ENCODE measurements around the gene CDH26.

Gene CDH26

DNA sequence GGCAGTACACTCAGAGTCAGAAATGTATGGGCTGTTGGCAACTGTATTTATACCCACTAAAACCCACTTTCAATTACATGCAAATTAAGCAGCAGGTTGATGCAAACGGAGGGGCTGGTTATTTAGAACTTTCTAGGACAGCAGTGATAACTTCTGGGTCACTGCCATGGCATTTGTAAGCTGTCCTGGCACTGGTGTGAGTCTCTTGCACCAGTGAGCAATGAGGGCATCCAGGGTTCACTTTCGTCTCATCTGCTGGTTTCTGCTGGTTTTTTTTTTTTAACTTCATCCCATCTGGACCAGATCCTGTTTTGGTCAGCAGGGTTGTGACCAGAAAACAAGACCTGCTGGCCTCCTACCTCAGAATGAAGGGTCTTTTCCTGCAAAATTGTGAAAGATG is 49.2 kb downstream of the CDH26 start:
- DNase-seq, result no peak

DNA sequence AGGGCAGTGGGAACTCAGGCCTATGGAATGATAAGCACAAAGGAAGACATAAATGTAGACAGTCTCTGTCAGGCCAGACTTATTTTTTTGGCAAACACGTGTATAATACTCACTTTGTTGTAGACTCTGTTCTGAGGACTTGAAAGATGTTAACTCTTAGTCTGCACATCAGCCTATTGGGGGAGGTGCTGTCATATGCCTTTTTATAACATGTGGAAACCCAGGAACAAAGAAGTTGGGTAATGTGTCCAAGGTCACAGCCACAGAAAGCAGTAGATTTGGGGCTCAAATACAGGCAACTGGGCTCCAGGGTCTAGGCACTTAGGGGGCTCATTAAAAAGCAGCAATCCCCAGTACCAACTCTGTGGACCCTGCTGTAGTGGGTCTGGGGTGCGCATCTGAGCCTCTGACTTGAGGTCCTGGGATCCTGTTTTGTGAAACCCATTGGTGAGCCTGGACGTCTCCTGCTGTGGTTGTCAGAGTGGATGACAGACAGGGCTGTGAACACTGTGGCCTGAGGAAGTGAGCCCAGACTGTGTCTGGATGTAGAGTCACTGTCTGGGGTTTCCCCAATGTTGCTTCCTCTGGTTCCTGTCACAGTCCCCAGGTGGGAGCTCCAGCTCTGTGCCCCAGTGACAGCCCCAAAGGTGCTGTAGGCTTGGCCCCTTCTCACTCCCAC is 50.0 kb downstream of the CDH26 start:
- in situ Hi-C loops (cut with MboI; ENCODE audit: low pct_unique_long_range_greater_than_20kb, low sequenced_read_pairs), result no loop called here
- DNase-seq, result no peak

More for the DNA sequence above, 49.2 kb downstream of the CDH26 start:
- in situ Hi-C loops (cut with MboI; ENCODE audit: low pct_unique_long_range_greater_than_20kb, low sequenced_read_pairs), result no loop called here

GRCh38 chr20:60009318-60009717 is 51.1 kb downstream of the CDH26 start:
- no peak for DNase-seq
- in situ Hi-C loops (cut with MboI; ENCODE audit: low pct_unique_long_range_greater_than_20kb, low sequenced_read_pairs), result no loop called here

DNA sequence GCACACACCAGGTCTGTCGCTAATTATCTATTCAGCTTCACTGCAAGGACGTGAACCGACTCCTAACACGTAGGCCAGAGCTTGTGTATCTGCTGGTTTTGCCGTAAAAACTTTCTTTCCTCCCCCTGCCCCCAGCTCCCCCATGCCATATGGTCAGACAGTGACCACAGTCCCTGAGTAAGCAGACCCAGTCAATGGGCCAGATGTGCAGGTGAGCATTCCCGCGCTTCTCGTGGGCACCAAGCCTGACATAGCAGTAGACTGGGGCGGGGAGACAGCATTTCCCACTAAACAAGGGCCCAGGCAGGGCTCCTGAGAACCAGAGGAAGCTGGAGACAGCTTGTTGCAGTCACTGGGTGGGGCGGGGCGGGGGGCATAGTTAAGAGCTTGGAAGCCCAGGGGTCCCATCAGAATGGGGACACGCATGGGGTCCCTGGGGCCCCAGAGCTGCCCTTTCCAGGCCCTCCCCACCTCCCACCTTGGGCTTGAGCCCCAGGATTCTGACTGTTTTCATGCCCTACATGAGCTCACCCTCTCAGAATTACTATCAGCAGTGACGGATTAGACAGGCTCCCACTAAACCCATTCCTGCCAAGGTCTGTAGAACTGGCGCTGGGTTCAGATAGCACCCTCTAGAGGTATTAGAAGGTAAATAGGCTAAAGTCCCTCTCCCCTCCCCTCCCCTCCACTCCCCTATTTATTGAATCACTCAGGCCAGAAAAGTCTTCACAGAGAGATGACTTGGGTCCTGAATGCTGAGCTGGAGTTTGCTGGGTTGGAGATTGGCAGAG is 51.8 kb downstream of the CDH26 start:
- in situ Hi-C loops (cut with MboI; ENCODE audit: low pct_unique_long_range_greater_than_20kb, low sequenced_read_pairs), result no loop called here
- no peak for DNase-seq

DNA sequence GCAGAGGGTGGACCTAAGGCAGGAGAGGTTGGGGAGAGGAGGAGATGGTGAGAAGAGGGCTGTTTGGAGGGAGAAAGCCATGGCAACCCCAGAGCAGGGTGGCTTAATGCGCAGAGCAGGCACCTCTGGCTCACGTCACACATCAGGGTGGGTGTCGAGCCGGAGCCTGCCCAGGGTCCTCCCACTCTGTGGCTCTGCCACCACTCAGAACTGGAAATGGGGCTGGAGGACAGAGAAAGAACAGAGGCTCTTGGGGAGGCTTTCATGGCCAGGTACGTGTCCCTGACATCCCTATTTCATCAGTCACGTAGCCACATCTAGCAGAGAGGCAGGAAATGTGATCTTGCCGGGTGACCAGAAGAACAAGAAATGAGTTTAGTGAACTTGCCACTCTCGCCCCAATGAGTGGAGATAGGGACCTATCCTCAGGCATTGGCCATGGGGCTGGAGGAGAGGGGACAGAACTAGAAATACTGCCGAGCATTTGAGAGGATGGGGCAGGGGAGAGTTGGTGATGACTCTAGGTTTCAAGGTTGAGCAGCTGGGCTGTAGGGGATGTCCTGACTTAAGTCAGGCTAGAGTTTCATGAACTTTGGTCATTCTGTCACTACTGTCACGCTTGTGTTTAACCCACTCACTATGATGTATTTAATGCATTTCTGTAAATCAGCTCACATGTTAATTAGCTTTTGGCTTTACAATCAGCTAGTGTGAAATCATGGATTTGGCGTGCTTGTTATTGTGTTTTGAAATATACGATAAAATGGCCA is 52.7 kb downstream of the CDH26 start:
- in situ Hi-C loops (cut with MboI; ENCODE audit: low pct_unique_long_range_greater_than_20kb, low sequenced_read_pairs), result no loop called here
- no peak for DNase-seq

- in situ Hi-C loops (cut with MboI; ENCODE audit: low pct_unique_long_range_greater_than_20kb, low sequenced_read_pairs), result no loop called here
- peak; percentile 80 for DNase-seq
Observed at GRCh38 chr20:60011512-60012507, 53.6 kb downstream of the CDH26 start.

- in situ Hi-C loops (cut with MboI; ENCODE audit: low pct_unique_long_range_greater_than_20kb, low sequenced_read_pairs), result no loop called here
Observed at GRCh38 chr20:60013296-60014139, 55.3 kb downstream of the CDH26 start.

DNA sequence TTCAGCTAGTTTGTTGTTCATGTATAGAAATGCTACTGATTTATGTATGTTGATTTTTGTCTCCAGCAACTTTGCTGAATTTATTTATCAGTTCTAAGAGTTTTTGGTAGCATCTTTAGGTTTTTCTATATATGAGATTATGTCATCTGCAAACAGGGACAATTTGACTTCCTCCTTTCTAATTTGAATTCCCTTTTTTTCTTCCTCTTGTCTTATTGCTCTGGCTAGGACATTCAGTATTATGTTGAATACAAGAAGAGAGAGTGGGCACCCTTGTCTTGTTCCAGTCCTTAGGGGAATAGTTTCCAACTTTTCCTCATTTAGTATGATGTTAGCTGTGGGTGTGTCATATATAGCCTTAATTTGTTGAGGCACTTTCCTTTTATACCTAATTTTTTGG is 58.2 kb downstream of the CDH26 start:
- in situ Hi-C loops (cut with MboI; ENCODE audit: low pct_unique_long_range_greater_than_20kb, low sequenced_read_pairs), result no loop called here
- peak; percentile 24 for DNase-seq

More at GRCh38 chr20:60013296-60014139, 55.3 kb downstream of the CDH26 start:
- DNase-seq, result no peak

DNA sequence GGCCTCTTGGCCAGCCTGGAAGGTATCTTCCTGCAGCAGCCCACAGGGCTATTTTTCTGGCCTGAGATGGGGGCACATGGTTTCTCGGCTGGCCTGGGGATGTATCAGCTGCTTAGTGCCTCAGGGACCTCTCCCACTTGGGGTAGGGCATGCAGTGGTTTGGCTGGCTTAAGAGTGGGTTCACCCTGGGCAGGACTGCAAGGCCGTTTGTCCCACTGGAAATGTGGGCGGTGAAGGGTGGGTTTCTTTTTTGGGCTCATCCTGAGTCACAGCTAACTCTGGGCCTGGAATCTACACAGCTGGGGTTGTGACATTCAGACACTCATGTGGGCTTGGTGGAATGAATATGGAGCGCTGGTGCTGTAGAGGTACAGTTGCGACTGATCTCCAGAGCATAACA is 62.0 kb downstream of the CDH26 start:
- no peak for DNase-seq
- in situ Hi-C loops (cut with MboI; ENCODE audit: low pct_unique_long_range_greater_than_20kb, low sequenced_read_pairs), result no loop called here

DNA sequence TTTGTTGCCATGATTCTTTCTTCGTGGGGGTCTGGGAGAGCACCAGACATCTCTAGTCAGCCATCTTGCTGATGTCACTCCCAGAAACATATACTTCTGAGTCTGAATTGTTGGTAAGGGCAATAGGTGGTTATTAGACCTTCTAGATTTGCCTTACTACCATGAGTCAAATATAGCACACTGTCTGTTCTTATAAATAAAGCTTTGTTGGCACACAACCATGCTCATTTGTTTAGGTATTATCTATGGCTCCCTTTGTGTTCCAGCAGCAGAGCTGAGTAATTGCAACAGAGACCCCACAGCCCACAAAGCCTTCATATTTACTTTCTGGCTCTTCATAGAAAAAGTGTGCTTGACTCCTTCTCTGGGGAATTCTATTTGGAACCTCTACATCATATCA is 62.9 kb downstream of the CDH26 start:
- DNase-seq, result no peak
- in situ Hi-C loops (cut with MboI; ENCODE audit: low pct_unique_long_range_greater_than_20kb, low sequenced_read_pairs), result no loop called here

DNA sequence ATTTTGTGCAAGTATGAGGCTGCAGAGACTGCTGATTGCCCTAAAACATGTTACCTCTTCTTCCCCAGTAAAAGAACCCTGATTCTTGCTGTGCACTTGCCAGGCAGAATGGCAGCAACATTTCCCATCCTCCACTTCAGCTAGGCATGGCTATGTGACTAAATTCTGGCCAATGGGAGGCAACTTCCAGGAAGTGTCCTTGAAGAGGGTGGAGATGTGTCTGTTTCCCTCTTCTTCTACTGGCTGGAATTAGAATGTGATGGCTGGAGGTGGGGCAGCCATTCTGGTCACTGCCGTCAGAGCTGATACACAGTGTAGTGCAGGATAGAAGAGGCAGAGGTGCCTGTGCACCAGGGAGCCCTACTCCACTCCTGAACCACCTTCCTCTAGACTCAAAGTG is 64.6 kb downstream of the CDH26 start:
- DNase-seq, result no peak
- in situ Hi-C loops (cut with MboI; ENCODE audit: low pct_unique_long_range_greater_than_20kb, low sequenced_read_pairs), result no loop called here

GRCh38 chr20:60024245-60024644 is 66.0 kb downstream of the CDH26 start:
- DNase-seq, result no peak
- in situ Hi-C loops (cut with MboI; ENCODE audit: low pct_unique_long_range_greater_than_20kb, low sequenced_read_pairs), result no loop called here

- no peak for DNase-seq
- in situ Hi-C loops (cut with MboI; ENCODE audit: low pct_unique_long_range_greater_than_20kb, low sequenced_read_pairs), result no loop called here
Observed at GRCh38 chr20:60024801-60025200, 66.6 kb downstream of the CDH26 start.

GRCh38 chr20:60026010-60026409 is 67.8 kb downstream of the CDH26 start:
- in situ Hi-C loops (cut with MboI; ENCODE audit: low pct_unique_long_range_greater_than_20kb, low sequenced_read_pairs), result no loop called here
- DNase-seq, result no peak

- in situ Hi-C loops (cut with MboI; ENCODE audit: low pct_unique_long_range_greater_than_20kb, low sequenced_read_pairs), result no loop called here
- no peak for DNase-seq
Observed at GRCh38 chr20:60030471-60030870, 72.2 kb downstream of the CDH26 start.

GRCh38 chr20:60031107-60031506 is 72.9 kb downstream of the CDH26 start:
- in situ Hi-C loops (cut with MboI; ENCODE audit: low pct_unique_long_range_greater_than_20kb, low sequenced_read_pairs), result no loop called here
- peak; percentile 31 for DNase-seq

GRCh38 chr20:60034231-60035110 is 76.2 kb downstream of the CDH26 start:
- in situ Hi-C loops (cut with MboI; ENCODE audit: low pct_unique_long_range_greater_than_20kb, low sequenced_read_pairs), result no loop called here
- DNase-seq, result no peak

Measured in KBM-7 (cell line).